Upper lobe of left lung (tissue), 4 donors: ENCODE data around the gene H6PD.

Experiments
- CTCF ChIP-seq, 6 experiments: fragments of 450-650 bp in 4 of 6; fragments of 200-600 bp in 2 of 6; sonication (generic) in 2 of 6; IDR thresholded peaks; one replicate each; pipeline ENCODE4 v1.5.1; 2016 to 2019; ENCODE audit warnings: antibody characterized with exemption in 6 of 6
- POLR2A ChIP-seq, 4 donors: fragments of 450-650 bp; IDR thresholded peaks; one replicate each; pipeline ENCODE4 v1.5.1; 2016 to 2017; ENCODE audit warnings: antibody characterized with exemption in 4 of 4, mild to moderate bottlenecking in 2 of 4

- TF ChIP-seq CTCF (IDR thresholded peaks at IDR 0.05) (no peak), POLR2A (IDR thresholded peaks at IDR 0.05) (peak in 1 of 4 donors; percentile 33)
Measured at GRCh38 chr1:9239622-9240401, 5.2 kb downstream of the H6PD start.
